ENCODE measurements around the gene ADM2.

ADM2 gene

DNA sequence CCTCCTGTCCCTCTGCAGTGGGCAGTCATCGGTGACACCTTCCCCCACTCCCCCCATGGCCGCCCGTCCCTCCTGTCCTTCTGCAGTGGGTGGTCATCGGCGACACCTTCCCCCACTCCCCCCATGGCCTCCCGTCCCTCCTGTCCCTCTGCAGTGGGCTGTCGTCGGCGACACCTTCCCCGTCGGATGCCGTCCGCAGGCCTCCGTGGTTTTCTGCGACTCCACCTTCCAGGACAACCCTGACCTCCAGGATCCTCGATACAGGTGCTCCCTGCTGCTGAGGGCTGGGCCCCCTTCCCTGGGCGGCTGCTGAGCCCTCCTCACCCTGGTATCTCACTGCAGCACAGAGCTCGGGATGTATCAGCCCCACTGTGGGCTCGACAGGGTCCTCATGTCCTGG, 7.5 kb downstream of the ADM2 start:
- POLR2A ChIA-PET (ENCODE audit: low non-redundant PET): no interaction called here
- TF ChIP-seq, protein P1, sequence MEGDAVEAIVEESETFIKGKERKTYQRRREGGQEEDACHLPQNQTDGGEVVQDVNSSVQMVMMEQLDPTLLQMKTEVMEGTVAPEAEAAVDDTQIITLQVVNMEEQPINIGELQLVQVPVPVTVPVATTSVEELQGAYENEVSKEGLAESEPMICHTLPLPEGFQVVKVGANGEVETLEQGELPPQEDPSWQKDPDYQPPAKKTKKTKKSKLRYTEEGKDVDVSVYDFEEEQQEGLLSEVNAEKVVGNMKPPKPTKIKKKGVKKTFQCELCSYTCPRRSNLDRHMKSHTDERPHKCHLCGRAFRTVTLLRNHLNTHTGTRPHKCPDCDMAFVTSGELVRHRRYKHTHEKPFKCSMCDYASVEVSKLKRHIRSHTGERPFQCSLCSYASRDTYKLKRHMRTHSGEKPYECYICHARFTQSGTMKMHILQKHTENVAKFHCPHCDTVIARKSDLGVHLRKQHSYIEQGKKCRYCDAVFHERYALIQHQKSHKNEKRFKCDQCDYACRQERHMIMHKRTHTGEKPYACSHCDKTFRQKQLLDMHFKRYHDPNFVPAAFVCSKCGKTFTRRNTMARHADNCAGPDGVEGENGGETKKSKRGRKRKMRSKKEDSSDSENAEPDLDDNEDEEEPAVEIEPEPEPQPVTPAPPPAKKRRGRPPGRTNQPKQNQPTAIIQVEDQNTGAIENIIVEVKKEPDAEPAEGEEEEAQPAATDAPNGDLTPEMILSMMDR (conservative IDR thresholded peaks at IDR 0.05; ENCODE audit: low read depth): no peak
- no peak overlapping the region for H3K27ac ChIP-seq
- DNase-seq (ENCODE audit: low spot score): no peak
- CTCF ChIA-PET: no interaction called here

DNA sequence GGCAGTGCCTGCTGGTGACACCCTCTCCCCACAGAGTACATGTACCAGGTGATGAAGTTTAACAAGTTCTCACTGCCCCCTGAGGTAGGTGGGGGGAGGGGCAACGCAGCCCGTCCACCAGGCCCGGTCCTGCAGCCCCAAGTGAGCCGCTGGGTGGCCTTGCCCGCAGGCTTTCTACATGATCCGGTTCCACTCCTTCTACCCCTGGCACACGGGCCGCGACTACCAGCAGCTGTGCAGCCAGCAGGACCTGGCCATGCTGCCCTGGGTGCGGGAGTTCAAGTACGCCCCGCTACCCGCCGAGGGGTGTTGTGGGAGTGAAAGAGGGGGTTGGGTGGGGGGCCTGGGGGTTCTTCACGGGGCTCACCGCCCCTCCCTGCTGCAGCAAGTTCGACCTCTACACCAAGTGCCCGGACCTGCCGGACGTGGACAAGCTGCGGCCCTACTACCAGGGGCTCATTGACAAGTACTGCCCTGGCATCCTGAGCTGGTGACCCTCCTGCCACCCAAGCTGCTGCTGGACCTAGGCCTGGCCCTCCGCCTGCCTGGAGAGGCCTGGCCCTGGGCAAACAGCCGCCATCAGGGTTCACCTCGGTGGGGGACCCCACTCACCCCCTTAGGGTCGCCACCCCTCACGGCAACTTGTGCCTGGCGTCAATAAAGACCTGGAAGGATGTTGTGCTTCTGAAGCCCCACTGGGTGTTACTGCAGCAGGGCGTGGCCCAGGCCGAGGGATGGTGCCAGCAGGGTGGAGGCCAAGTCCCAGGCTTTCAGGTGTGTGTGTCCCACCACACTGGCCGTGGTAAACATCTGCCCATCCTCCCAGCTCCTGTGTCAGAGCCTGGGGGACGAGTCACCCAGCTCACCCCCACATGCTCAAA, 8.3 kb downstream of the ADM2 start:
- TF ChIP-seq, protein P1 (conservative IDR thresholded peaks at IDR 0.05; ENCODE audit: low read depth): no peak
- H3K27ac ChIP-seq: no peak overlapping the region
- DNase-seq (ENCODE audit: low spot score): no peak
- CTCF ChIA-PET: no interaction called here
- POLR2A ChIA-PET (ENCODE audit: low non-redundant PET): no interaction called here

- TF ChIP-seq, protein P1 (conservative IDR thresholded peaks at IDR 0.05; ENCODE audit: low read depth): no peak
- H3K27ac ChIP-seq: no peak overlapping the region
- no peak for DNase-seq (ENCODE audit: low spot score)
- ChIA-PET CTCF (no interaction called here), POLR2A (ENCODE audit: low non-redundant PET) (no interaction called here)
These were observed 9.4 kb downstream of the ADM2 start for GRCh38 chr22:50490531-50491308.

DNA sequence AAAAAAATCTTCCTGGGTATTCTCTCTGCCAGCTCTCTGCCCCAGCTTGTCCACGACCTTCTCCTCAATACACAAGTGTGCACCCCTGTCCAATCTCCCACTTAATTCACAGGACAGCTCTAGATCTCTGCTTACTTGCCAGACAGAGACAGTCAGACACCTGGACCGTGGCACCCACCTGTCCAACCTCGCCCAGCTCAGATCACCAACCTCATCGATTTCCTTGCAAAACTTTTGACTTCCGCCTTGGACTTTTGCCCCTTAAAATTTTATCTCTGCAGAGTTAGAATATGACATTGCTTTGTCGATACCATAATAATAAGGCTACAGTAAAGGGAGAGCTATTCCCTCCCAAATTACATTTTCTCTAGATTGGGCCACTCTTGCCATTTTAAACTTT, 15.8 kb downstream of the ADM2 start:
- no peak for DNase-seq (ENCODE audit: low spot score)
- CTCF ChIA-PET: interaction anchor here (0.8 kb wide), 1 partner anchor 28 kb away, joined by 3 read pairs; no protein-coding TSS in a partner anchor
- TF ChIP-seq, protein P1 (conservative IDR thresholded peaks at IDR 0.05; ENCODE audit: low read depth): no peak

DNA sequence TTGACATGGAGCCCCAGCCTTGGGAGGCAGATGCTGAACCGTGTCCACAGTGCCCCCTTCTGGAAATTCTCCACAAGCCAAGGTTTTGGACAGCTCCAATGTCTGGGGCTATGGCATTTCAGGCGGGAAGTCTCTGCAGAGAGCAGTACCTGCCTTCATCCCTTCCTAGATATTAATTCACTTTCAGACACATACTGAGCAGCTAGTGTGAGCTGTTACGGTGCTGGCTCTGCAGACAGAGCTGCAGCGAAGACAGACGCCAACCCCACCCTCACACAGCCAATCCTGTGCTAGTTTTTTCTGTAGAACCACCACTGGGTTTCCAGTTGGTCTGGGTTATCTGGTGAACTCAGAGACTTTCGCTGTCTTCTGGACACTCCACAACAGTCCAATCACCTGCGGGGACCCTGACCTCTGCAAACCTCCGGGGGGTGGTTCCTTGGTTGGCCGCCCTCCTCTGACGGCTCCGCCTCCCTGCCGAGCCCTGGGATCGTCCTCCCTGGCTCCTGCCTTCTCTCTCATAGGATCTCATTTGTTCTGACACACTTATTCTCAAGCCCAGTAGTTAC, 17.1 kb downstream of the ADM2 start:
- TF ChIP-seq, protein P1 (conservative IDR thresholded peaks at IDR 0.05; ENCODE audit: low read depth): peak; percentile 39; the same call in 1 of the 2 replicates
- CTCF ChIA-PET: interaction anchor here (1.0 kb wide), 1 partner anchor 20 kb away, joined by 3 read pairs; no protein-coding TSS in a partner anchor
- H3K27ac ChIP-seq: 0 out of 2 replicates have a peak overlapping the region, but pooled peaks have one; percentile 15
- POLR2A ChIA-PET (ENCODE audit: low non-redundant PET): no interaction called here
- DNase-seq (ENCODE audit: low spot score): no peak

More for the DNA sequence above, 15.8 kb downstream of the ADM2 start:
- H3K27ac ChIP-seq: no peak overlapping the region
- POLR2A ChIA-PET (ENCODE audit: low non-redundant PET): no interaction called here

DNA sequence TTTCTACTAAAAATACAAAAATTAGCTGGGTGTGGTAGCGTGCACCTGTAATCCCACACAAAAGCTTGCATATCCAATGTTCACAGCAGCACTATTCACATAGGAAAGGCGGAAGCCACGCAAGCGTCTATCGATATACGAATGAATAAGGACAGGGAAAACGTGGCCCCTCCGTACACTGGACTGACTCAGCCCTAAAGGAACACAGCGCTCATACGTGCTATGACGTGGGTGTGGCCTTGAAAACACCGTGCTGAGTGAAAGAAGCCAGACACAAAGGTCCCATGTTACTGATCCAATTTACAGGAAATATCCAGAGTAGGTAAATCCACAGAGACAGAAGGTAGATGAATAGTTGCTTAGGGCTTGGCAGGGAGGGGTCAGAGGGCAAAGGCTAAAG, 19.1 kb downstream of the ADM2 start:
- TF ChIP-seq, protein P1 (conservative IDR thresholded peaks at IDR 0.05; ENCODE audit: low read depth): no peak
- ChIA-PET CTCF (no interaction called here), POLR2A (ENCODE audit: low non-redundant PET) (no interaction called here)
- H3K27ac ChIP-seq: no peak overlapping the region
- no peak for DNase-seq (ENCODE audit: low spot score)
